HEK293 (cell line): ENCODE data around the gene FRMD4B.

Experiments used
- CTCF ChIA-PET: fragments of 350-600 bp; formaldehyde crosslinking; extraction: SDS; loops from one replicate; lab custom pipeline; 2021; ENCODE audit warnings: antibody characterized with exemption; lab: Yijun Ruan, JAX
- POLR2A ChIA-PET: fragments of 300-600 bp; formaldehyde crosslinking; extraction: SDS; loops from one replicate; lab custom pipeline; 2020; ENCODE audit warnings: antibody characterized with exemption, inconsistent platforms; lab: Yijun Ruan, JAX
- H3K27ac ChIP-seq: fragments of 200-500 bp; sonication (Bioruptor generic); 2 replicates; pipeline ENCODE4 v1.5.1; 2014; ENCODE audit warnings: low read depth, low read length, control low read depth, inconsistent platforms; ENCODE audit errors: extremely low read depth
- H3K36me3 ChIP-seq, 2 experiments: fragments of 200-500 bp in 1 of 2; sonication (Bioruptor generic) in 1 of 2; 1 replicate in 1 of 2; 2 replicates in 1 of 2; pipeline ENCODE4 v1.5.1; 2014 to 2017; ENCODE audit warnings: inconsistent platforms in 2 of 2, low read length in 2 of 2; ENCODE audit not compliant: control insufficient read depth in 2 of 2, insufficient read depth in 1 of 2
- H3K4me1 ChIP-seq: fragments of 200-500 bp; sonication (Bioruptor generic); 2 replicates; pipeline ENCODE4 v1.5.1; 2014; ENCODE audit warnings: mild to moderate bottlenecking, low read length, inconsistent platforms; ENCODE audit not compliant: control insufficient read depth, insufficient read depth
- H3K4me3 ChIP-seq: 2 replicates; pipeline ENCODE4 v1.5.1; 2011; ENCODE audit warnings: low read depth, mild to moderate bottlenecking, control low read depth, low read length, moderate library complexity
- H3K9me3 ChIP-seq: fragments of 200-500 bp; sonication (Bioruptor generic); 2 replicates; pipeline ENCODE4 v1.5.1; 2014; ENCODE audit warnings: low read depth, low read length, inconsistent platforms; ENCODE audit not compliant: control insufficient read depth, insufficient read depth
- GFI1B ChIP-seq: fragments of 450-650 bp; formaldehyde crosslinking; IDR thresholded peaks from 2 replicates; pipeline ENCODE4 v1.5.1; 2016; ENCODE audit warnings: missing biosample characterization, missing genetic modification characterization
- GLI2 ChIP-seq: fragments of 450-650 bp; formaldehyde crosslinking; IDR thresholded peaks from 2 replicates; pipeline ENCODE4; 2017; ENCODE audit warnings: missing biosample characterization, missing genetic modification characterization, low read depth, borderline replicate concordance
- HIC1 ChIP-seq: fragments of 450-650 bp; formaldehyde crosslinking; IDR thresholded peaks from 2 replicates; pipeline ENCODE4 v1.5.1; 2016; ENCODE audit warnings: missing biosample characterization, missing genetic modification characterization
- KLF1 ChIP-seq: fragments of 450-650 bp; formaldehyde crosslinking; IDR thresholded peaks from 2 replicates; pipeline ENCODE4 v1.5.1; 2016; ENCODE audit warnings: missing biosample characterization, missing genetic modification characterization
- KLF17 ChIP-seq: fragments of 450-650 bp; formaldehyde crosslinking; IDR thresholded peaks from 2 replicates; pipeline ENCODE4 v1.5.1; 2016; ENCODE audit warnings: missing biosample characterization, missing genetic modification characterization
- OSR2 ChIP-seq: fragments of 450-650 bp; formaldehyde crosslinking; IDR thresholded peaks from 2 replicates; pipeline ENCODE4 v1.5.1; 2016; ENCODE audit warnings: missing biosample characterization, missing genetic modification characterization
- SP7 ChIP-seq: fragments of 450-650 bp; formaldehyde crosslinking; IDR thresholded peaks from 2 replicates; pipeline ENCODE4 v1.5.1; 2016; ENCODE audit warnings: missing biosample characterization, missing genetic modification characterization
- ZBTB1 ChIP-seq: fragments of 450-650 bp; formaldehyde crosslinking; IDR thresholded peaks from 2 replicates; pipeline ENCODE4 v1.5.1; 2016; ENCODE audit warnings: missing biosample characterization, missing genetic modification characterization
- ZBTB8A ChIP-seq: fragments of 450-650 bp; formaldehyde crosslinking; IDR thresholded peaks from 2 replicates; pipeline ENCODE4 v1.5.1; 2016; ENCODE audit warnings: missing biosample characterization, missing genetic modification characterization
- ZNF140 ChIP-seq: fragments of 450-650 bp; formaldehyde crosslinking; IDR thresholded peaks from 2 replicates; pipeline ENCODE4 v1.5.1; 2016; ENCODE audit warnings: missing biosample characterization, missing genetic modification characterization
- ZNF155 ChIP-seq: fragments of 450-650 bp; formaldehyde crosslinking; IDR thresholded peaks from 2 replicates; pipeline ENCODE4 v1.5.1; 2016; ENCODE audit warnings: missing biosample characterization, missing genetic modification characterization
- ZNF18 ChIP-seq: fragments of 450-650 bp; formaldehyde crosslinking; IDR thresholded peaks from 2 replicates; pipeline ENCODE4 v1.5.1; 2016; ENCODE audit warnings: missing biosample characterization, missing genetic modification characterization
- ZNF350 ChIP-seq: fragments of 450-650 bp; formaldehyde crosslinking; IDR thresholded peaks from 2 replicates; pipeline ENCODE4 v1.5.0; 2017; ENCODE audit warnings: missing biosample characterization, mild to moderate bottlenecking, missing genetic modification characterization
- ZNF391 ChIP-seq: fragments of 450-650 bp; formaldehyde crosslinking; IDR thresholded peaks from 2 replicates; pipeline ENCODE4 v1.5.1; 2016; ENCODE audit warnings: low read depth, missing biosample characterization, missing genetic modification characterization, borderline replicate concordance
- ZNF394 ChIP-seq: fragments of 450-650 bp; formaldehyde crosslinking; IDR thresholded peaks from 2 replicates; pipeline ENCODE4 v1.5.1; 2016; ENCODE audit warnings: missing biosample characterization, missing genetic modification characterization, mild to moderate bottlenecking, moderate library complexity, borderline replicate concordance
- ZNF416 ChIP-seq: fragments of 450-650 bp; formaldehyde crosslinking; IDR thresholded peaks from 2 replicates; pipeline ENCODE4 v1.5.1; 2016; ENCODE audit warnings: missing biosample characterization, missing genetic modification characterization
- ZNF423 ChIP-seq: fragments of 450-650 bp; formaldehyde crosslinking; IDR thresholded peaks from 2 replicates; pipeline ENCODE4 v1.5.1; 2016; ENCODE audit warnings: missing biosample characterization, missing genetic modification characterization
- ZNF510 ChIP-seq: fragments of 450-650 bp; formaldehyde crosslinking; IDR thresholded peaks from 2 replicates; pipeline ENCODE4 v1.5.1; 2018; ENCODE audit warnings: mild to moderate bottlenecking, missing genetic modification characterization, missing biosample characterization; ENCODE audit not compliant: insufficient replicate concordance
- ZNF514 ChIP-seq: fragments of 450-650 bp; formaldehyde crosslinking; IDR thresholded peaks from 2 replicates; pipeline ENCODE4 v1.5.1; 2016; ENCODE audit warnings: missing biosample characterization, missing genetic modification characterization
- ZNF529 ChIP-seq: fragments of 450-650 bp; formaldehyde crosslinking; IDR thresholded peaks from 2 replicates; pipeline ENCODE4 v1.5.1; 2017; ENCODE audit warnings: missing genetic modification characterization, missing biosample characterization; ENCODE audit not compliant: insufficient replicate concordance
- ZNF580 ChIP-seq: fragments of 450-650 bp; formaldehyde crosslinking; IDR thresholded peaks from 2 replicates; pipeline ENCODE4 v1.5.1; 2016; ENCODE audit warnings: missing biosample characterization, missing genetic modification characterization
- ZNF704 ChIP-seq: fragments of 450-650 bp; formaldehyde crosslinking; IDR thresholded peaks from 2 replicates; pipeline ENCODE4 v1.5.1; 2016; ENCODE audit warnings: missing biosample characterization, missing genetic modification characterization
- ZNF707 ChIP-seq: fragments of 450-650 bp; formaldehyde crosslinking; IDR thresholded peaks from 2 replicates; pipeline ENCODE4 v1.5.1; 2016; ENCODE audit warnings: missing biosample characterization, missing genetic modification characterization
- ZNF768 ChIP-seq: fragments of 450-650 bp; formaldehyde crosslinking; IDR thresholded peaks from 2 replicates; pipeline ENCODE4 v1.5.1; 2018; ENCODE audit warnings: missing biosample characterization, mild to moderate bottlenecking, missing genetic modification characterization
- ZNF785 ChIP-seq: fragments of 450-650 bp; formaldehyde crosslinking; IDR thresholded peaks from 2 replicates; pipeline ENCODE4 v1.5.1; 2016; ENCODE audit warnings: missing biosample characterization, missing genetic modification characterization
- ZSCAN16 ChIP-seq: fragments of 450-650 bp; formaldehyde crosslinking; IDR thresholded peaks from 2 replicates; pipeline ENCODE4 v1.5.1; 2016; ENCODE audit warnings: missing biosample characterization, missing genetic modification characterization

The FRMD4B gene

GRCh38 chr3:69360690-69361089 is 25.2 kb downstream of the FRMD4B start (continued):
- TF ChIP-seq ZNF580 (tag by site-specific recombination) = no peak
- no peak for TF ChIP-seq ZNF514
- no peak for TF ChIP-seq OSR2 (tag by site-specific recombination)

- TF ChIP-seq ZNF350 (no peak), GFI1B (tag by site-specific recombination) (no peak), ZNF391 (tag by site-specific recombination) (no peak), ZNF529 (tag by site-specific recombination) (no peak), ZNF155 (tag by site-specific recombination) (no peak), ZNF768 (tag by site-specific recombination) (no peak), ZNF510 (tag by site-specific recombination) (no peak)
- H3K4me3 ChIP-seq = no peak overlapping the region
- CTCF ChIA-PET = interaction anchor here (0.6 kb wide), 1 partner anchor 53 kb away, joined by 3 read pairs; no protein-coding TSS in a partner anchor
- H3K4me1 ChIP-seq = no peaks in the 10 kb centered on the region
- no peak overlapping the region for H3K27ac ChIP-seq
- POLR2A ChIA-PET = no interaction called here
- H3K36me3 ChIP-seq = no peaks in the 10 kb centered on the region
- no peaks in the 10 kb centered on the region for H3K9me3 ChIP-seq
Measured at GRCh38 chr3:69359916-69360315, 26.0 kb downstream of the FRMD4B start.

- Histone ChIP-seq H3K27ac (no peak overlapping the region), H3K9me3 (no peaks in the 10 kb centered on the region), H3K4me1 (no peaks in the 10 kb centered on the region), H3K36me3 (no peaks in the 10 kb centered on the region), H3K4me3 (no peak overlapping the region)
- POLR2A ChIA-PET = no interaction called here
- CTCF ChIA-PET = no interaction called here
- TF ChIP-seq ZSCAN16 (tag by site-specific recombination) (no peak), HIC1 (tag by site-specific recombination) (no peak), ZNF394 (tag by site-specific recombination) (no peak), KLF17 (tag by site-specific recombination) (no peak), ZNF18 (tag by site-specific recombination) (no peak), ZNF416 (tag by site-specific recombination) (no peak), ZNF140 (no peak), ZNF785 (tag by site-specific recombination) (no peak), ZBTB1 (no peak), SP7 (no peak), GLI2 (tag by site-specific recombination) (no peak), ZNF423 (tag by site-specific recombination) (no peak), KLF1 (no peak), ZNF707 (tag by site-specific recombination) (no peak), ZNF704 (no peak), ZBTB8A (no peak)
Measured at GRCh38 chr3:69359339-69359893, 26.5 kb downstream of the FRMD4B start.
